AG09319 (cell line): ENCODE results near the gene GALNT9.

ENCODE experiments used
- DNase-seq: peaks from one replicate; pipeline ENCODE4 v3.0.0-alpha.2; 2010; ENCODE audit warnings: low read depth; ENCODE audit errors: extremely low read depth
- CTCF ChIP-seq: IDR thresholded peaks from 2 replicates; pipeline ENCODE4 v1.5.1; 2011; ENCODE audit warnings: low read depth, mild to moderate bottlenecking, inconsistent platforms, low read length, moderate library complexity

Gene GALNT9

GRCh38 chr12:132333766-132334165, 4.4 kb upstream of the GALNT9 start:
- no peak for DNase-seq
- TF ChIP-seq CTCF, result no peak

- no peak for TF ChIP-seq CTCF
- DNase-seq, result no peak
These were observed 3.9 kb upstream of the GALNT9 start for GRCh38 chr12:132333273-132333672.

- no peak for TF ChIP-seq CTCF
- DNase-seq, result no peak
These were observed 1.1 kb upstream of the GALNT9 start for GRCh38 chr12:132330549-132330881.

GRCh38 chr12:132329720-132330548, 545 bp upstream of the GALNT9 start:
- TF ChIP-seq CTCF, result no peak
- DNase-seq, result no peak

- no peak for TF ChIP-seq CTCF
- DNase-seq, result no peak
These were observed 933 bp downstream of the GALNT9 start for GRCh38 chr12:132328282-132329029.

GRCh38 chr12:132327336-132328171, 1.8 kb downstream of the GALNT9 start:
- peak; percentile 24 for DNase-seq
- no peak for TF ChIP-seq CTCF
